Nephron (organoid): Measurements from ENCODE around the gene OLFML3.

Experiments used
- H3K27ac Mint-ChIP-seq, 3 experiments: 2 replicates each; pipeline ENCODE4 v1.8.0; 2020; ENCODE audit warnings: mixed read lengths in 3 of 3, mild to moderate bottlenecking in 2 of 3, moderate library complexity in 1 of 3
- H3K27me3 Mint-ChIP-seq: 2 replicates; pipeline ENCODE4 v1.8.0; 2021; ENCODE audit warnings: low read depth, mild to moderate bottlenecking, moderate library complexity, mixed read lengths
- H3K36me3 Mint-ChIP-seq: 2 replicates; pipeline ENCODE4 v1.8.0; 2020; ENCODE audit warnings: low read depth, mixed read lengths
- H3K4me1 Mint-ChIP-seq: 2 replicates; pipeline ENCODE4 v1.8.0; 2020; ENCODE audit warnings: mixed read lengths
- H3K4me3 Mint-ChIP-seq, 3 experiments: 2 replicates each; pipeline ENCODE4 v1.8.0; 2020; ENCODE audit warnings: mild to moderate bottlenecking in 3 of 3, mixed read lengths in 3 of 3, moderate library complexity in 2 of 3
- H3K9me3 Mint-ChIP-seq: 2 replicates; pipeline ENCODE4 v1.8.0; 2020; ENCODE audit warnings: mixed read lengths
- CTCF ChIP-seq, 3 experiments: fragments of 200-600 bp; sonication (generic); IDR thresholded peaks; one replicate each; pipeline ENCODE4 v1.5.0; 2021; ENCODE audit warnings: antibody characterized with exemption in 3 of 3; ENCODE audit not compliant: unreplicated experiment in 3 of 3

Gene OLFML3

GRCh38 chr1:113940365-113941244 is 38.7 kb upstream of the OLFML3 start:
- Mint-ChIP-seq H3K4me3 (no peak overlapping the region), H3K4me1 (peaks cover 21% of the 10 kb centered on the region), H3K9me3 (peaks cover 4% of the 10 kb centered on the region), H3K36me3 (peaks cover 40% of the 10 kb centered on the region), H3K27ac (no peak overlapping the region), H3K27me3 (no peaks in the 10 kb centered on the region)
- no peak for TF ChIP-seq CTCF (IDR thresholded peaks at IDR 0.05; ENCODE audit: unreplicated experiment in 3 of 3)

- Mint-ChIP-seq H3K9me3 (peaks cover 4% of the 10 kb centered on the region), H3K27ac (no peak overlapping the region), H3K4me3 (no peak overlapping the region), H3K27me3 (no peaks in the 10 kb centered on the region), H3K4me1 (peaks cover 24% of the 10 kb centered on the region), H3K36me3 (peaks cover 46% of the 10 kb centered on the region)
- no peak for TF ChIP-seq CTCF (IDR thresholded peaks at IDR 0.05; ENCODE audit: unreplicated experiment in 3 of 3)
These were observed 38.1 kb upstream of the OLFML3 start for GRCh38 chr1:113941245-113941559.

- Mint-ChIP-seq H3K4me1 (peaks cover 32% of the 10 kb centered on the region), H3K36me3 (peaks cover 50% of the 10 kb centered on the region), H3K9me3 (peaks cover 4% of the 10 kb centered on the region), H3K4me3 (no peak overlapping the region), H3K27me3 (no peaks in the 10 kb centered on the region), H3K27ac (no peak overlapping the region)
- no peak for TF ChIP-seq CTCF (IDR thresholded peaks at IDR 0.05; ENCODE audit: unreplicated experiment in 3 of 3)
These were observed 36.7 kb upstream of the OLFML3 start for GRCh38 chr1:113942527-113942926.

GRCh38 chr1:113943028-113943811 is 36.1 kb upstream of the OLFML3 start:
- peaks cover 50% of the 10 kb centered on the region for H3K36me3 Mint-ChIP-seq
- TF ChIP-seq CTCF (IDR thresholded peaks at IDR 0.05; ENCODE audit: unreplicated experiment in 3 of 3) = no peak
- H3K4me1 Mint-ChIP-seq = peaks cover 34% of the 10 kb centered on the region
- H3K27ac Mint-ChIP-seq = no peak overlapping the region
- peaks cover 4% of the 10 kb centered on the region for H3K9me3 Mint-ChIP-seq
- H3K4me3 Mint-ChIP-seq = no peak overlapping the region
- no peaks in the 10 kb centered on the region for H3K27me3 Mint-ChIP-seq

GRCh38 chr1:113945329-113945728 is 33.9 kb upstream of the OLFML3 start:
- Mint-ChIP-seq H3K4me3 (no peak overlapping the region), H3K27ac (no peak overlapping the region), H3K9me3 (peaks cover 4% of the 10 kb centered on the region), H3K4me1 (peaks cover 34% of the 10 kb centered on the region), H3K36me3 (peaks cover 48% of the 10 kb centered on the region), H3K27me3 (no peaks in the 10 kb centered on the region)
- no peak for TF ChIP-seq CTCF (IDR thresholded peaks at IDR 0.05; ENCODE audit: unreplicated experiment in 3 of 3)
